ENCODE measurements around the gene C5AR2.

The C5AR2 gene

DNA sequence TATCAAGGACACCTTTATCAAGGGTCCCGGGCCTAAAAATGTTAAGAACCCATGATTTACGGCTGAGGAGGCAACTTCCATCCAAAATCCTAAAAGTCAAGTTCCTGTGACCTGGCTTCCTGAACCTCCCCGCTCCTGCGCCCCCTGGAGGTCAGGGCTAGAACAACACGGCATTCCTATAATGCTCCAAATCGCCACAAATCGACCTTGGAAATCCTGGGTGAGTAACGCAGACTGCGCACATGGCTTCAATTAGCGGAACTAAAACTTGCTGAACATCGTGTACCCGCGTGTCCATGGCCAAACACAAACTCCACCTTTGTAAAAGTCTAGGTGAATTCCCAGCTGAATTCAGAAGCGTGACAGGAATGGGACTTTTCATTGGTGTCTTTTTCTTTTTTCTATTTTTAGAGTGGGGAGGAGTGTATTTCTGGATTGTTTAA is 26.6 kb upstream of the C5AR2 start:
- no peak overlapping the region for H3K4me3 ChIP-seq (ENCODE audit: low read depth, low read length)
- DNase-seq (ENCODE audit: low read depth) = peak; percentile 10
- peak; percentile 77 for TF ChIP-seq CTCF (IDR thresholded peaks at IDR 0.05; ENCODE audit: control insufficient read depth, extremely low read depth, insufficient read depth)

- no peak for DNase-seq (ENCODE audit: low read depth)
- TF ChIP-seq CTCF (IDR thresholded peaks at IDR 0.05; ENCODE audit: control insufficient read depth, extremely low read depth, insufficient read depth) = no peak
- no peak overlapping the region for H3K4me3 ChIP-seq (ENCODE audit: low read depth, low read length)
These were observed 25.7 kb upstream of the C5AR2 start for GRCh38 chr19:47306303-47306702.

DNA sequence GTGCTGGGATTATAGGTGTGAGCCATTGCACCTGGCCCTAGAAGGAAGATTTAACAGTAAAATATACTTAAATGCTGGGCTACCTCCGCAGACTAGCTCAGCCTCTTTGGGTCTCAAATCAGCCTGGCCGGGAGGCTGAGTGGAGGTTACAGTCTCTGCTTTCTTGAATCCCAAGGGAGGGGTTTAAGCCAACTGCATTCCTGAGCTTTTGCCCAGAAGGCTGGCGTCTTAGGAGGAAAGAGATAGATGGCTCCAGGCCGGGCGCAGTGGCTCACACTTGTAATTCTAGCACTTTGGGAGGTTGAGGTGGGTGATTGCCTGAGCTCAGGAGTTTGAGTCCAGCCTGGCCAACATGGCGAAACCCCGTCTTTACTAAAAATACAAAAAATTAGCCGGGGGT is 22.9 kb upstream of the C5AR2 start:
- no peak overlapping the region for H3K4me3 ChIP-seq (ENCODE audit: low read depth, low read length)
- no peak for TF ChIP-seq CTCF (IDR thresholded peaks at IDR 0.05; ENCODE audit: control insufficient read depth, extremely low read depth, insufficient read depth)
- no peak for DNase-seq (ENCODE audit: low read depth)

GRCh38 chr19:47309608-47310007 is 22.4 kb upstream of the C5AR2 start, which contains the start of gene C5AR1:
Gene C5AR1 (plus strand): TSS chr19:47309861. CDS start chr19:47309896, 35 bp downstream.
- no peak for TF ChIP-seq CTCF (IDR thresholded peaks at IDR 0.05; ENCODE audit: control insufficient read depth, extremely low read depth, insufficient read depth)
- no peak within 1 kb of the TSS for H3K4me3 ChIP-seq (ENCODE audit: low read depth, low read length)
- DNase-seq (ENCODE audit: low read depth) = no peak

DNA sequence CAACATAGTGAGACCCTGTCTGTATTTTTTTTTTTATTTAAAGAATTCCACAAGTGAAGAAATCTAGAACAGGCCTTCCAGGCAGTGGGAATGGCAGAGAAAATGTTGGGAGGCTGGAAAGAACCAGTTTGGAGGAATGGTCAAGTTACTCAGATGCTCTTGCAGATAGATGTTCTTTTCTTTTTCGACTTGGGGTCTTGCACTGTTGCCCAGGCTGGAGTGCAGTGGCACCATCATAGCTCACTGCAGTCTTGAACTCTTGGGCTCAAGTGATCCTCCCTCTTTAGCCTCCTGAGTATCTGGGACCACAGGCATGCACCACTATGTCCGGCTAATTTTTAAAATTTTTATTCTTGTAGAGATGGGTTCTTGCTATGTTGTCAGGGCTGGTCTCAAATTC is 21.7 kb upstream of the C5AR2 start:
- no peak for DNase-seq (ENCODE audit: low read depth)
- TF ChIP-seq CTCF (IDR thresholded peaks at IDR 0.05; ENCODE audit: control insufficient read depth, extremely low read depth, insufficient read depth) = no peak
- H3K4me3 ChIP-seq (ENCODE audit: low read depth, low read length) = no peak overlapping the region

- DNase-seq (ENCODE audit: low read depth) = no peak
- no peak for TF ChIP-seq CTCF (IDR thresholded peaks at IDR 0.05; ENCODE audit: control insufficient read depth, extremely low read depth, insufficient read depth)
- no peak overlapping the region for H3K4me3 ChIP-seq (ENCODE audit: low read depth, low read length)
These were observed 21.2 kb upstream of the C5AR2 start for GRCh38 chr19:47310819-47311218.

GRCh38 chr19:47312366-47313006 is 19.5 kb upstream of the C5AR2 start:
- no peak overlapping the region for H3K4me3 ChIP-seq (ENCODE audit: low read depth, low read length)
- DNase-seq (ENCODE audit: low read depth) = no peak
- no peak for TF ChIP-seq CTCF (IDR thresholded peaks at IDR 0.05; ENCODE audit: control insufficient read depth, extremely low read depth, insufficient read depth)

Data from LNCaP clone FGC (cell line).